Ishikawa (cell line): Measurements from ENCODE around the gene ZEB2.

Source experiments
- RAD21 ChIP-seq: IDR thresholded peaks from 2 replicates; pipeline ENCODE4 v1.6.1; 2012; ENCODE audit warnings: low read depth
- YY1 ChIP-seq: IDR thresholded peaks from 2 replicates; pipeline ENCODE4 v1.6.1; 2012; ENCODE audit warnings: low read depth
- TF ChIP-seq, protein P1 (sequence below): IDR thresholded peaks from 2 replicates; pipeline ENCODE4 v1.6.1; 2012

DNA sequence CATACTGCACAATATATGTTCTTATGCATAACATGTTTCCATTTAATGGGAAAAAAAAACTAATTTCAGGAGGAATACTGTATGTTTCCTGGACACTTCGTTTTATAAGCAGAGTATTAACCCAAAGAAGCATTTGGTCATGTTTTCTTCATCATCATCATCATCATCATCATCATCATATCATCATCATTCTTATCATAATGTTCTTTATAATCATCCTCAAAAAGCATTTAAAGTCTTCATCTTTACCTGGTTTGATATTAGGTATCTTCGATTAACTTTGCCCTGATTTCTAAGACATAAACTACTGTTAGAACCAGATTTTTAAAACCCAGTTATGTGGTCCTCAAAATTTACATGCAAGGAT lies 47.9 kb downstream of the ZEB2 start:
- TF ChIP-seq, protein P1, sequence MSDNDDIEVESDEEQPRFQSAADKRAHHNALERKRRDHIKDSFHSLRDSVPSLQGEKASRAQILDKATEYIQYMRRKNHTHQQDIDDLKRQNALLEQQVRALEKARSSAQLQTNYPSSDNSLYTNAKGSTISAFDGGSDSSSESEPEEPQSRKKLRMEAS: no peak
- no peak for TF ChIP-seq YY1
- TF ChIP-seq RAD21: no peak
